Mucosa of rectum (tissue), 2 donors: ENCODE data around the gene ZNF101.

Experiments used
- H3K27ac ChIP-seq, 2 donors: one replicate each; pipeline ENCODE4 v1.7.0; 2013; ENCODE audit warnings: inconsistent platforms in 2 of 2, low read depth in 2 of 2, low read length in 2 of 2
- H3K27me3 ChIP-seq, 2 donors: one replicate each; pipeline ENCODE4 v1.7.0; 2013; ENCODE audit warnings: low read length in 2 of 2; ENCODE audit not compliant: control insufficient read depth in 2 of 2, insufficient read depth in 2 of 2
- H3K36me3 ChIP-seq, 2 donors: one replicate each; pipeline ENCODE4 v1.7.0; 2013; ENCODE audit warnings: low read length in 2 of 2; ENCODE audit not compliant: control insufficient read depth in 2 of 2, insufficient read depth in 2 of 2
- H3K4me1 ChIP-seq, 2 donors: one replicate each; pipeline ENCODE4 v1.7.0; 2013; ENCODE audit warnings: low read length in 2 of 2, mild to moderate bottlenecking in 1 of 2; ENCODE audit not compliant: control insufficient read depth in 2 of 2, insufficient read depth in 2 of 2
- H3K4me3 ChIP-seq, 2 donors: one replicate each; pipeline ENCODE4 v1.7.0; 2013; ENCODE audit warnings: low read length in 2 of 2
- H3K9ac ChIP-seq, 2 donors: one replicate each; pipeline ENCODE4 v1.7.0; 2013; ENCODE audit warnings: low read length in 2 of 2, low read depth in 1 of 2, mild to moderate bottlenecking in 1 of 2
- H3K9me3 ChIP-seq, 2 donors: one replicate each; pipeline ENCODE4 v1.7.0; 2013; ENCODE audit warnings: low read length in 2 of 2; ENCODE audit not compliant: control insufficient read depth in 2 of 2
- donor health status: healthy.
- donor health status: Normal muscosa, but diverticular disease.

The ZNF101 gene

GRCh38 chr19:19637523-19638251 lies 31.0 kb upstream of the ZNF101 start:
- Histone ChIP-seq H3K9ac (no peak overlapping the region), H3K27ac (no peak overlapping the region), H3K4me1 (peaks cover 0 to 2% of the 10 kb centered on the region in 2 donors), H3K9me3 (no peaks in the 10 kb centered on the region), H3K36me3 (peaks cover 24 to 34% of the 10 kb centered on the region in 2 donors), H3K4me3 (no peak overlapping the region), H3K27me3 (no peaks in the 10 kb centered on the region)

GRCh38 chr19:19642506-19643157 lies 26.0 kb upstream of the ZNF101 start:
- peak overlapping the region; percentile 79 to 93 for H3K4me3 ChIP-seq
- H3K9me3 ChIP-seq, result no peaks in the 10 kb centered on the region
- H3K4me1 ChIP-seq, result peaks cover 0 to 5% of the 10 kb centered on the region in 2 donors
- no peaks in the 10 kb centered on the region for H3K27me3 ChIP-seq
- H3K27ac ChIP-seq, result peak overlapping the region in 1 of 2 donors; percentile 91
- H3K36me3 ChIP-seq, result peaks cover 25 to 30% of the 10 kb centered on the region in 2 donors
- H3K9ac ChIP-seq, result peak overlapping the region; percentile 80 to 84

GRCh38 chr19:19643158-19644053 lies 25.2 kb upstream of the ZNF101 start, which contains the start of gene GMIP:
TSS of gene GMIP (minus strand) at chr19:19643657. CDS start at chr19:19643529, 128 bp downstream.
- peaks cover 0 to 5% of the 10 kb centered on the region in 2 donors for H3K4me1 ChIP-seq
- H3K9ac ChIP-seq, result peak within 1 kb of the TSS; percentile 80 to 84
- H3K9me3 ChIP-seq, result no peaks in the 10 kb centered on the region
- H3K36me3 ChIP-seq, result peaks cover 23 to 31% of the 10 kb centered on the region in 2 donors
- no peaks in the 10 kb centered on the region for H3K27me3 ChIP-seq
- H3K27ac ChIP-seq, result peak within 1 kb of the TSS; percentile 88 to 91
- peak within 1 kb of the TSS; percentile 79 to 93 for H3K4me3 ChIP-seq

GRCh38 chr19:19644054-19644388 lies 24.6 kb upstream of the ZNF101 start:
- Histone ChIP-seq H3K36me3 (peaks cover 23 to 30% of the 10 kb centered on the region in 2 donors), H3K27me3 (no peaks in the 10 kb centered on the region), H3K9ac (peak overlapping the region in 1 of 2 donors; percentile 77), H3K4me1 (peaks cover 0 to 5% of the 10 kb centered on the region in 2 donors), H3K9me3 (no peaks in the 10 kb centered on the region), H3K27ac (peak overlapping the region; percentile 88 to 91), H3K4me3 (peak overlapping the region; percentile 79 to 93)

- Histone ChIP-seq H3K4me3 (no peak overlapping the region), H3K4me1 (peaks cover 0 to 5% of the 10 kb centered on the region in 2 donors), H3K36me3 (peaks cover 31 to 37% of the 10 kb centered on the region in 2 donors), H3K27me3 (no peaks in the 10 kb centered on the region), H3K9me3 (no peaks in the 10 kb centered on the region), H3K27ac (no peak overlapping the region), H3K9ac (no peak overlapping the region)
These were observed 23.3 kb upstream of the ZNF101 start for GRCh38 chr19:19645233-19645870.

- Histone ChIP-seq H3K9me3 (no peaks in the 10 kb centered on the region), H3K36me3 (peaks cover 49 to 54% of the 10 kb centered on the region in 2 donors), H3K9ac (no peak overlapping the region), H3K4me3 (no peak overlapping the region), H3K4me1 (peaks cover 0 to 5% of the 10 kb centered on the region in 2 donors), H3K27me3 (no peaks in the 10 kb centered on the region), H3K27ac (no peak overlapping the region)
These were observed 21.4 kb upstream of the ZNF101 start for GRCh38 chr19:19647037-19647835.

GRCh38 chr19:19649155-19649554 lies 19.5 kb upstream of the ZNF101 start:
- Histone ChIP-seq H3K9me3 (no peaks in the 10 kb centered on the region), H3K27ac (no peak overlapping the region), H3K36me3 (peaks cover 64 to 69% of the 10 kb centered on the region in 2 donors), H3K27me3 (no peaks in the 10 kb centered on the region), H3K9ac (no peak overlapping the region), H3K4me3 (no peak overlapping the region), H3K4me1 (no peaks in the 10 kb centered on the region)

GRCh38 chr19:19649580-19649995 lies 19.1 kb upstream of the ZNF101 start:
- no peak overlapping the region for H3K4me3 ChIP-seq
- H3K27me3 ChIP-seq, result no peaks in the 10 kb centered on the region
- no peak overlapping the region for H3K27ac ChIP-seq
- H3K4me1 ChIP-seq, result no peaks in the 10 kb centered on the region
- H3K36me3 ChIP-seq, result peaks cover 68 to 73% of the 10 kb centered on the region in 2 donors
- no peak overlapping the region for H3K9ac ChIP-seq
- H3K9me3 ChIP-seq, result no peaks in the 10 kb centered on the region

GRCh38 chr19:19650331-19650730 lies 18.3 kb upstream of the ZNF101 start:
- Histone ChIP-seq H3K36me3 (peaks cover 76 to 78% of the 10 kb centered on the region in 2 donors), H3K27me3 (no peaks in the 10 kb centered on the region)

More at GRCh38 chr19:19650331-19650730, 18.3 kb upstream of the ZNF101 start:
- no peaks in the 10 kb centered on the region for H3K4me1 ChIP-seq
- H3K4me3 ChIP-seq, result no peak overlapping the region
- no peak overlapping the region for H3K9ac ChIP-seq
- no peak overlapping the region for H3K27ac ChIP-seq
- no peaks in the 10 kb centered on the region for H3K9me3 ChIP-seq
